Measurements from ENCODE around the gene TRMT44.
A peak's percentile ranks its signal among the peaks of the same experiment; 100 is the strongest.

The TRMT44 gene

DNA sequence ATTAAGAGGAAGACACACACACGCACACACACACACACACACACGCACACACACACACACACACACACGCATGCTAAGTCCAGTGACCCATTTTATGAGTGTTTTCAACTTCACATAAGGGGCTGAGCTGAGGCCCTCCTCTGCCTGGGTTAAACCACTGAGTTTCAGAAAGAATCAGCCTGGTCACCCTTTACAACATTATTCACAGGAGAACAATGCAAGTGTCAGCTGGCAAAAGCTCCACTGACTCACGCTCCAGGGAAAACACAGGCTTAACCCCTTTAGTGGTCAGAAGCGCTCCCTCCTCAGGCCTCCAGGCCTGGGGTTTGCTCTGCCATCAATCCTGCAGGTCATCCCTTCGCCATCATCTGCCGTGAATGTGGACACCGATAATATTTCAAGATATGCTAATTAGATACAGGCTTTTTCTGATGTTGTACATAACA is 47.0 kb upstream of the TRMT44 start:
- Histone ChIP-seq H4K91ac (ENCODE audit: low read length) (no peak overlapping the region), H3K9me3 (ENCODE audit: control insufficient read depth, low read length) (no peaks in the 10 kb centered on the region), H2BK120ac (ENCODE audit: low read depth, low read length) (no peak overlapping the region), H3K79me1 (replicated peaks; ENCODE audit: low read length, poor library complexity, severe bottlenecking) (no peaks in the 10 kb centered on the region), H3K18ac (ENCODE audit: low read depth in 1 of 2, low read length in 2 of 2) (no peak overlapping the region), H3K36me3 (ENCODE audit: control insufficient read depth in 1 of 2, insufficient read depth in 2 of 2, low read depth in 1 of 2, low read length in 2 of 2) (peaks cover 37 to 48% of the 10 kb centered on the region in 2 experiments), H2BK12ac (ENCODE audit: low read length in 2 of 2) (no peak overlapping the region), H3K4me1 (ENCODE audit: control insufficient read depth, insufficient read depth, low read depth, low read length) (peaks cover 24% of the 10 kb centered on the region), H3K9ac (ENCODE audit: low read length) (peak overlapping the region; percentile 82), H4K8ac (ENCODE audit: low read length) (no peak overlapping the region), H3K4ac (ENCODE audit: low read depth in 1 of 2, low read length in 2 of 2) (no peak overlapping the region), H3K27ac (ENCODE audit: low read length, poor library complexity, severe bottlenecking) (peak overlapping the region; percentile 70), H3K4me2 (ENCODE audit: low read length, poor library complexity, severe bottlenecking) (no peak overlapping the region), H2AK5ac (ENCODE audit: low read length, severe bottlenecking) (no peak overlapping the region), H2BK5ac (ENCODE audit: low read depth, low read length, poor library complexity, severe bottlenecking) (no peak overlapping the region), H2AFZ (ENCODE audit: low read depth, low read length) (no peak overlapping the region), H3K14ac (ENCODE audit: low read length in 2 of 2) (no peak overlapping the region), H2BK15ac (ENCODE audit: low read depth, poor library complexity, severe bottlenecking) (no peak overlapping the region), H3K27me3 (ENCODE audit: control insufficient read depth in 1 of 2, insufficient read depth in 1 of 2, low read length in 2 of 2) (no peaks in the 10 kb centered on the region), H3K4me3 (ENCODE audit: insufficient read depth in 1 of 2, low read depth in 1 of 2, low read length in 2 of 2) (peak overlapping the region in 1 of 2 experiments; percentile 55), H3K23ac (ENCODE audit: low read length in 2 of 2) (no peak overlapping the region)
- DNase-seq: peak; percentile 96
- 22% methylated on average over 7 of the region's 8 CpGs for WGBS

DNA sequence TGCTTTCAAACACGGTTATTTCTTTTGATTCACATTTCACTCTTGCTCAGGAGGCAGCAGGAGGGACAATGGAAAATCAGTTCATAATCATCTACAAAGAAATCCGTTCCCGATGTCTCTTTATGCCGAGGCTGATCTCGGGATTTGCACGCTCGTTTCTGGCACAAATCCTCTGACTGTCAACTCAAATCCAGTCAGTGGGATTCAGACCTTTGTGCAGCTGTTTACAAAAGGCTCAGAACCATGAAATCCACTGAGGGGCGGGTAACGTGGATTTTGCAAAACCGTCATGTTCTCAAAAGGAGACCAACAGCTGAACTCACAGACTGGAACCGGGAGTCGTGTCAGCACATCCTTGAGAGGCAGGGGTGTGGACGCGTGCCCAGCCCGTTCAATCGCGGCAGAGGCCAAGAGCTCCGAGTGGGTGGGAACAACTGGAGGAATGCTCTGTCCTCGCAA is 46.5 kb upstream of the TRMT44 start:
- H2BK5ac ChIP-seq (ENCODE audit: low read depth, low read length, poor library complexity, severe bottlenecking): no peak overlapping the region
- no peak overlapping the region for H3K4ac ChIP-seq (ENCODE audit: low read depth in 1 of 2, low read length in 2 of 2)
- DNase-seq: no peak
- no peak overlapping the region for H2AFZ ChIP-seq (ENCODE audit: low read depth, low read length)
- H3K18ac ChIP-seq (ENCODE audit: low read depth in 1 of 2, low read length in 2 of 2): no peak overlapping the region
- H3K14ac ChIP-seq (ENCODE audit: low read length in 2 of 2): no peak overlapping the region
- peak overlapping the region; percentile 11 for H3K4me2 ChIP-seq (ENCODE audit: low read length, poor library complexity, severe bottlenecking)
- no peak overlapping the region for H2AK5ac ChIP-seq (ENCODE audit: low read length, severe bottlenecking)
- peak overlapping the region; percentile 70 for H3K27ac ChIP-seq (ENCODE audit: low read length, poor library complexity, severe bottlenecking)
- H3K4me1 ChIP-seq (ENCODE audit: control insufficient read depth, insufficient read depth, low read depth, low read length): peaks cover 23% of the 10 kb centered on the region
- no peak overlapping the region for H3K23ac ChIP-seq (ENCODE audit: low read length in 2 of 2)
- H3K9ac ChIP-seq (ENCODE audit: low read length): peak overlapping the region; percentile 82
- peak overlapping the region in 1 of 2 experiments; percentile 55 for H3K4me3 ChIP-seq (ENCODE audit: insufficient read depth in 1 of 2, low read depth in 1 of 2, low read length in 2 of 2)
- 80% methylated on average over 19 of the region's 19 CpGs for WGBS
- no peak overlapping the region for H2BK15ac ChIP-seq (ENCODE audit: low read depth, poor library complexity, severe bottlenecking)
- no peaks in the 10 kb centered on the region for H3K27me3 ChIP-seq (ENCODE audit: control insufficient read depth in 1 of 2, insufficient read depth in 1 of 2, low read length in 2 of 2)
- H2BK120ac ChIP-seq (ENCODE audit: low read depth, low read length): no peak overlapping the region
- H3K79me1 ChIP-seq (replicated peaks; ENCODE audit: low read length, poor library complexity, severe bottlenecking): no peaks in the 10 kb centered on the region
- H2BK12ac ChIP-seq (ENCODE audit: low read length in 2 of 2): no peak overlapping the region
- no peak overlapping the region for H4K91ac ChIP-seq (ENCODE audit: low read length)
- peaks cover 37 to 48% of the 10 kb centered on the region in 2 experiments for H3K36me3 ChIP-seq (ENCODE audit: control insufficient read depth in 1 of 2, insufficient read depth in 2 of 2, low read depth in 1 of 2, low read length in 2 of 2)
- H4K8ac ChIP-seq (ENCODE audit: low read length): no peak overlapping the region
- H3K9me3 ChIP-seq (ENCODE audit: control insufficient read depth, low read length): no peaks in the 10 kb centered on the region

DNA sequence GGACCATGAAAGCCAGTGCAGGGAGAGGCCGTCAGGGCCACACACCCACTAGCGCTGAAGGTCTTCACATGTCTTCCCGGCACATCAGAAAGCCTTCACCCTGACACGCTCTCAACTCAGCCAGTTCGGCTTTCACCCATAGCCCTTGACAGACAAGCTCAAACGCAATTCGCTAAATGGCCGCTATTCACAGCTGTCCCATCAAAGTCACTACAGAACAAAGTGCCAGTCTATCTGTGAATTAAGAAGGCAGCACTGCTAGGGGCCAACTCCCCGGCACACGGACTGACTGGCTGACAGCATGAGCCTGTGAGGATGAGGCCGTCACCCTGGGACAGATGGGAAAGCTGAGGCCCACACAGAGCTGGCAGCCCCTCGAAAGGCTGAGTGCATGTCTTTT is 45.8 kb upstream of the TRMT44 start:
- Histone ChIP-seq H3K4ac (ENCODE audit: low read depth in 1 of 2, low read length in 2 of 2) (no peak overlapping the region), H2BK15ac (ENCODE audit: low read depth, poor library complexity, severe bottlenecking) (no peak overlapping the region), H3K9ac (ENCODE audit: low read length) (peak overlapping the region; percentile 82), H2AFZ (ENCODE audit: low read depth, low read length) (no peak overlapping the region), H4K91ac (ENCODE audit: low read length) (no peak overlapping the region), H3K18ac (ENCODE audit: low read depth in 1 of 2, low read length in 2 of 2) (no peak overlapping the region), H2BK5ac (ENCODE audit: low read depth, low read length, poor library complexity, severe bottlenecking) (no peak overlapping the region), H3K4me1 (ENCODE audit: control insufficient read depth, insufficient read depth, low read depth, low read length) (peaks cover 23% of the 10 kb centered on the region), H3K14ac (ENCODE audit: low read length in 2 of 2) (no peak overlapping the region), H3K27ac (ENCODE audit: low read length, poor library complexity, severe bottlenecking) (no peak overlapping the region), H4K8ac (ENCODE audit: low read length) (no peak overlapping the region), H3K27me3 (ENCODE audit: control insufficient read depth in 1 of 2, insufficient read depth in 1 of 2, low read length in 2 of 2) (no peaks in the 10 kb centered on the region), H2BK120ac (ENCODE audit: low read depth, low read length) (no peak overlapping the region), H3K36me3 (ENCODE audit: control insufficient read depth in 1 of 2, insufficient read depth in 2 of 2, low read depth in 1 of 2, low read length in 2 of 2) (peaks cover 37 to 48% of the 10 kb centered on the region in 2 experiments), H3K4me3 (ENCODE audit: insufficient read depth in 1 of 2, low read depth in 1 of 2, low read length in 2 of 2) (peak overlapping the region in 1 of 2 experiments; percentile 55), H2BK12ac (ENCODE audit: low read length in 2 of 2) (no peak overlapping the region), H3K9me3 (ENCODE audit: control insufficient read depth, low read length) (no peaks in the 10 kb centered on the region), H3K4me2 (ENCODE audit: low read length, poor library complexity, severe bottlenecking) (no peak overlapping the region), H3K79me1 (replicated peaks; ENCODE audit: low read length, poor library complexity, severe bottlenecking) (no peaks in the 10 kb centered on the region), H3K23ac (ENCODE audit: low read length in 2 of 2) (no peak overlapping the region), H2AK5ac (ENCODE audit: low read length, severe bottlenecking) (peak overlapping the region; percentile 12)
- no peak for DNase-seq
- WGBS: 97% methylated on average over 12 of the region's 12 CpGs

DNA sequence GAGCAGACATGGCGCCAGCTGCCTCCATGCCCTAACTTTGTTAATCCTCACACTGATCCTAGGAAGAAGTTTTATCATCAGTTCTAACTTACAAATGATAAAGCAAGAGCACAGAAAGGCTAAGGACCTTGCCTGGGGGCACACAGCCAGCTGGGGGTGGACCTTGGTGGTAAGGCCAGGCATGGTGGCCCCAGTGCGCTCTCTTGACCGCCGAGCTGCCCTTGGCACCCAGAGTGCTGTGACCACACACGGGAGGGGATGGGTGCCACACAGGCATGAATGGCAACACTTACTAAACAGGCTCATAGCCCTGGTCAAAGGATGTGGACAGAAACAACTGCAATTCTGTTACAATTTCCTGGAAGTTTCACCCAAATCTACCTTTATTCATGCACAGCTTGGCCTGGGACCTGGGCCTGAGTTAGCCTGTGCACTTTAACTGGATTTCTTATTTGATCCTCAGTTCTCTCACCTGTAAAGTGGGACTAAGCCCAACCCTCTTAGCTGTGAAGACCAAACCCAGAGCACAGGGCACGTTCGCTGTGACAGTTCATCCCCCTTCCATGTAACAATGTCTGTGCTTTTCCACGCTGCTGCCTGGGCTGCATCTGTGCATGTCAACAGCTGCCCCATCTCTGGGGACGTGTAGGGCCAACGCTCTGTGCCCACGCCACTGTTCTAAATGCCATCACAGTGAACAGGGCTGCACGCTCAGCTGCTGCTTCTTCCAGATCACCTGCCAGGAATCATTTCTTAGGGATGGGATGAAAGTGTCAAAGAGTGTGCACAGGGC is 44.9 kb upstream of the TRMT44 start:
- H3K9ac ChIP-seq (ENCODE audit: low read length): no peak overlapping the region
- no peak overlapping the region for H2BK120ac ChIP-seq (ENCODE audit: low read depth, low read length)
- H2BK5ac ChIP-seq (ENCODE audit: low read depth, low read length, poor library complexity, severe bottlenecking): no peak overlapping the region
- no peak overlapping the region for H3K4me3 ChIP-seq (ENCODE audit: insufficient read depth in 1 of 2, low read depth in 1 of 2, low read length in 2 of 2)
- H3K27me3 ChIP-seq (ENCODE audit: control insufficient read depth in 1 of 2, insufficient read depth in 1 of 2, low read length in 2 of 2): no peaks in the 10 kb centered on the region
- 93% methylated on average over 12 of the region's 12 CpGs for WGBS
- no peak overlapping the region for H3K4me2 ChIP-seq (ENCODE audit: low read length, poor library complexity, severe bottlenecking)
- no peak overlapping the region for H2AFZ ChIP-seq (ENCODE audit: low read depth, low read length)
- no peaks in the 10 kb centered on the region for H3K79me1 ChIP-seq (replicated peaks; ENCODE audit: low read length, poor library complexity, severe bottlenecking)
- DNase-seq: no peak
- H2BK12ac ChIP-seq (ENCODE audit: low read length in 2 of 2): no peak overlapping the region
- H3K14ac ChIP-seq (ENCODE audit: low read length in 2 of 2): peak overlapping the region in 1 of 2 experiments; percentile 53
- H3K4me1 ChIP-seq (ENCODE audit: control insufficient read depth, insufficient read depth, low read depth, low read length): peaks cover 23% of the 10 kb centered on the region
- no peak overlapping the region for H3K18ac ChIP-seq (ENCODE audit: low read depth in 1 of 2, low read length in 2 of 2)
- H2AK5ac ChIP-seq (ENCODE audit: low read length, severe bottlenecking): no peak overlapping the region
- no peak overlapping the region for H3K27ac ChIP-seq (ENCODE audit: low read length, poor library complexity, severe bottlenecking)
- H4K91ac ChIP-seq (ENCODE audit: low read length): no peak overlapping the region
- H2BK15ac ChIP-seq (ENCODE audit: low read depth, poor library complexity, severe bottlenecking): no peak overlapping the region
- H3K9me3 ChIP-seq (ENCODE audit: control insufficient read depth, low read length): no peaks in the 10 kb centered on the region
- no peak overlapping the region for H4K8ac ChIP-seq (ENCODE audit: low read length)
- H3K36me3 ChIP-seq (ENCODE audit: control insufficient read depth in 1 of 2, insufficient read depth in 2 of 2, low read depth in 1 of 2, low read length in 2 of 2): peaks cover 33 to 43% of the 10 kb centered on the region in 2 experiments
- no peak overlapping the region for H3K4ac ChIP-seq (ENCODE audit: low read depth in 1 of 2, low read length in 2 of 2)
- no peak overlapping the region for H3K23ac ChIP-seq (ENCODE audit: low read length in 2 of 2)

Data from mesenchymal stem cell (in vitro differentiated cells and primary cell).